Fibroblast of lung (primary cell): Measurements from ENCODE around the gene C7orf57.

Experiments
- CTCF ChIP-seq, 2 donors: IDR thresholded peaks in 1 of 2; conservative IDR thresholded peaks in 1 of 2; 1 replicate in 1 of 2; 2 replicates in 1 of 2; pipeline ENCODE4 v1.5.1; 2011 to 2012; ENCODE audit warnings: low read length in 2 of 2, control low read depth in 1 of 2, inconsistent platforms in 1 of 2, low read depth in 1 of 2, mild to moderate bottlenecking in 1 of 2
- EZH2 ChIP-seq: IDR thresholded peaks from 2 replicates; pipeline ENCODE4 v1.5.1; 2012; ENCODE audit warnings: low read length, control low read depth, mild to moderate bottlenecking; ENCODE audit errors: missing control alignments

DNA sequence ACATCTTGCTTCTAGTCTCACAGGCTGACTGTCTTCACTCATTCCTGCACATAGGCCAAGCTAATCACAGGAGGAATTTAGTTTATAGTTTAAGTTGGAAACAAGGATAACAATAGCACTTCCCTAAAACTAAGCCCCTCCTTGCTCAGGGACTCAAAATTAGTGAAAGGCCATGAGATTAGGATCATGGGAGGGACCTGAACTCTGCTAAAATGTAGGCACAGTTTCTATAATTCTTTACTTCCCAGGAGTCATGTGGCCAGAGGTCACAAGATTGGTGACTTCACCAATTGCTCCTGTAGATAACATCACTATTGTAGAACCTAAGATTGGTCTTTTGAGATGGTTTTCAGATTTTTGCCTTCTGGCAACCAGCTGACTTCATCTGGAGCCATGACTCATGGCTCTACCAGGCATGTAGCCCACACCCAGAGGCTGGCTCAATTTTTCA is 38.9 kb downstream of the C7orf57 start:
- TF ChIP-seq CTCF (conservative IDR thresholded peaks at IDR 0.05 in 1 of 2, IDR thresholded peaks at IDR 0.05 in 1 of 2; ENCODE audit: low read depth in 1 of 2, low read length in 2 of 2) (no peak), EZH2 (no peak)
